Neural cell (in vitro differentiated cells): ENCODE results near the gene CLK3. TPM values are rescaled to one million over a fixed set of nuclear protein-coding genes. Genes with fewer than 3 reads are reported as not detected.

Experiments
- H2AFZ ChIP-seq: fragments of 200-600, 300-800 bp; sonication (generic), shearing (Covaris generic); 2 replicates; pipeline ENCODE4 v1.6.0; 2014; ENCODE audit warnings: low read depth, mild to moderate bottlenecking, antibody characterized with exemption, low read length, moderate library complexity
- H3F3A ChIP-seq: fragments of 200-600 bp; shearing (Covaris generic); 2 replicates; pipeline ENCODE4 v1.6.1; 2016; ENCODE audit warnings: mild to moderate bottlenecking, moderate library complexity, mixed read lengths, antibody characterized with exemption, low read length; ENCODE audit not compliant: insufficient read depth, poor library complexity, severe bottlenecking
- H3K27ac ChIP-seq: fragments of 200-600, 300-800 bp; sonication (generic), shearing (Covaris generic); 2 replicates; pipeline ENCODE4 v1.5.1; 2014; ENCODE audit warnings: mild to moderate bottlenecking, low read length, moderate library complexity
- H3K27me3 ChIP-seq: fragments of 300-800, 200-600 bp; sonication (generic), shearing (Covaris generic); 2 replicates; pipeline ENCODE4 v1.6.0; 2014; ENCODE audit warnings: mild to moderate bottlenecking, low read depth, low read length, moderate library complexity; ENCODE audit not compliant: insufficient read depth
- H3K36me3 ChIP-seq: fragments of 300-800, 200-600 bp; sonication (generic), shearing (Covaris generic); 2 replicates; pipeline ENCODE4 v1.5.1; 2014; ENCODE audit warnings: mild to moderate bottlenecking, antibody characterized with exemption, low read length, moderate library complexity; ENCODE audit not compliant: insufficient read depth
- H3K4me2 ChIP-seq: fragments of 300-800, 200-600 bp; sonication (generic), shearing (Covaris generic); 2 replicates; pipeline ENCODE4 v1.6.0; 2014; ENCODE audit warnings: mild to moderate bottlenecking, low read length
- H3K4me3 ChIP-seq: fragments of 300-800, 200-600 bp; sonication (generic), shearing (Covaris generic); 2 replicates; pipeline ENCODE4 v1.5.1; 2014; ENCODE audit warnings: mild to moderate bottlenecking, low read length, moderate library complexity
- H3K79me2 ChIP-seq: fragments of 200-600 bp; shearing (Covaris generic); replicated peaks from 2 replicates; pipeline ENCODE4 v1.6.0; 2014; ENCODE audit warnings: mild to moderate bottlenecking, low read length, moderate library complexity; ENCODE audit not compliant: insufficient read depth
- H3K9ac ChIP-seq: fragments of 300-800, 200-600 bp; sonication (generic), shearing (Covaris generic); 2 replicates; pipeline ENCODE4 v1.6.1; 2016; ENCODE audit warnings: mild to moderate bottlenecking, low read length, mixed read lengths
- H3K9me2 ChIP-seq: fragments of 200-600 bp; shearing (Covaris generic); 2 replicates; pipeline ENCODE4 v1.6.1; 2016; ENCODE audit warnings: mild to moderate bottlenecking, low read length, mixed read lengths; ENCODE audit not compliant: insufficient read depth
- H3K9me3 ChIP-seq: fragments of 200-600, 300-800 bp; sonication (generic), shearing (Covaris generic); 2 replicates; pipeline ENCODE4 v1.6.1; 2016; ENCODE audit warnings: mild to moderate bottlenecking, mixed run types, low read length, moderate library complexity, mixed read lengths
- H4K20me1 ChIP-seq: fragments of 200-600 bp; shearing (Covaris generic); 2 replicates; pipeline ENCODE4 v1.6.1; 2016; ENCODE audit warnings: mild to moderate bottlenecking, mixed run types; ENCODE audit not compliant: insufficient read depth
- EP300 ChIP-seq: fragments of 450-650 bp; conservative IDR thresholded peaks from 2 replicates; pipeline ENCODE4 v1.6.1; 2014; ENCODE audit warnings: antibody characterized with exemption, mild to moderate bottlenecking, moderate library complexity; ENCODE audit not compliant: poor library complexity, severe bottlenecking
- EZH2 ChIP-seq: fragments of 200-600, 300-800 bp; shearing (Covaris generic), sonication (generic); IDR thresholded peaks from 2 replicates; pipeline ENCODE4 v1.6.1; 2014; ENCODE audit warnings: antibody characterized with exemption, low read length, borderline replicate concordance, mild to moderate bottlenecking; ENCODE audit not compliant: insufficient read depth, poor library complexity, severe bottlenecking
- MXI1 ChIP-seq: fragments of 450-650 bp; conservative IDR thresholded peaks from 2 replicates; pipeline ENCODE4 v1.6.1; 2014; ENCODE audit warnings: antibody characterized with exemption, mild to moderate bottlenecking; ENCODE audit not compliant: poor library complexity, severe bottlenecking
- POLR2AphosphoS5 ChIP-seq: IDR thresholded peaks from 2 replicates; pipeline ENCODE4 v1.6.1; 2012
- RAD21 ChIP-seq: fragments of 450-650 bp; conservative IDR thresholded peaks from 2 replicates; pipeline ENCODE4 v1.6.1; 2014; ENCODE audit warnings: antibody characterized with exemption, mild to moderate bottlenecking, moderate library complexity
- SMC3 ChIP-seq: fragments of 450-650 bp; conservative IDR thresholded peaks from 2 replicates; pipeline ENCODE4 v1.6.1; 2014; ENCODE audit warnings: antibody characterized with exemption, mild to moderate bottlenecking, moderate library complexity; ENCODE audit not compliant: poor library complexity
- TAF1 ChIP-seq: IDR thresholded peaks from 2 replicates; pipeline ENCODE4 v1.6.1; 2012; ENCODE audit warnings: low read depth
- polyA plus RNA-seq: library from polyadenylated mRNA; depleted of rRNA; stranded (reverse); fragments of >200 nt; gene quantifications from 2 replicates; pipeline ENCODE4 v1.2.3, GENCODE V29; 2014
- TF ChIP-seq, protein P1 (sequence below): fragments of 450-650 bp; IDR thresholded peaks from 2 replicates; pipeline ENCODE4 v1.5.1; 2014; ENCODE audit warnings: antibody characterized with exemption, mild to moderate bottlenecking, moderate library complexity; ENCODE audit not compliant: poor library complexity, severe bottlenecking
- TF ChIP-seq, protein P2 (sequence below): IDR thresholded peaks from 2 replicates; pipeline ENCODE4 v1.6.1; 2012; ENCODE audit warnings: borderline replicate concordance

CLK3 gene
- polyA plus RNA-seq, 1 donor from 2014 or later: 88.3 TPM

DNA sequence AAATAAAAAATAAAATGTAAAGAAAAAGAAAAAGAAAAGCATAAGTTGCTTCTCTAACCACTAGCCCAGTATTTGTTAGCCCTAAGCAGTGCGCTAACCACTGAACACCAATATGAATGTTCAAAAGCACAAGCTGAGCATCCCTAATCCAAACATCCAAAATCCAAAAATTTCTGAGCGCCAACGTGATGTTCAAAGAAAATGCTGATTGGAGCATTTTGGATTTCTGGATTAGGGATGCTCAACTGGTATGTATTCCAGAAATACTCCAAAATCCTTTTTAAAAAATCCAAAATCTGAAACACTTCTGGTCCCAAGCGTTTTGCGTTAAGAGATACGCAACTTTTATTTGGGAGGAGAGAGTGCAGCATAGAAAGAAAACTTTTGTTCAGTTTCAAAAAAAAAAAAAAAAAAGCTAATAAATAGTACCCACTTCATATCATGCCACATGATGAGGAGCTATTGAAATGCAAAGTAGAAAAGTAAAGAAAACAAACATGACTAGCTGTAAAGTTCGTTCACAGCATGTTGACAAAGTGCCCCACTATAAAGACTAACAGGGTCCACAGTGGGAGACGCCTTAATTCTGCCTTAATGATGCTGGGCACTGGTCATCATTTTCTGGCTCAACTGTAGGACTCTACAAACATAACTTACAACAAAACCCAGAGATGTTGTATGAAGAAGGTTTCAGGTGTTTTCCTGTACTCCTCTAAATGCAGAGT is 47.8 kb downstream of the CLK3 start (continued):
- TF ChIP-seq, protein P1, sequence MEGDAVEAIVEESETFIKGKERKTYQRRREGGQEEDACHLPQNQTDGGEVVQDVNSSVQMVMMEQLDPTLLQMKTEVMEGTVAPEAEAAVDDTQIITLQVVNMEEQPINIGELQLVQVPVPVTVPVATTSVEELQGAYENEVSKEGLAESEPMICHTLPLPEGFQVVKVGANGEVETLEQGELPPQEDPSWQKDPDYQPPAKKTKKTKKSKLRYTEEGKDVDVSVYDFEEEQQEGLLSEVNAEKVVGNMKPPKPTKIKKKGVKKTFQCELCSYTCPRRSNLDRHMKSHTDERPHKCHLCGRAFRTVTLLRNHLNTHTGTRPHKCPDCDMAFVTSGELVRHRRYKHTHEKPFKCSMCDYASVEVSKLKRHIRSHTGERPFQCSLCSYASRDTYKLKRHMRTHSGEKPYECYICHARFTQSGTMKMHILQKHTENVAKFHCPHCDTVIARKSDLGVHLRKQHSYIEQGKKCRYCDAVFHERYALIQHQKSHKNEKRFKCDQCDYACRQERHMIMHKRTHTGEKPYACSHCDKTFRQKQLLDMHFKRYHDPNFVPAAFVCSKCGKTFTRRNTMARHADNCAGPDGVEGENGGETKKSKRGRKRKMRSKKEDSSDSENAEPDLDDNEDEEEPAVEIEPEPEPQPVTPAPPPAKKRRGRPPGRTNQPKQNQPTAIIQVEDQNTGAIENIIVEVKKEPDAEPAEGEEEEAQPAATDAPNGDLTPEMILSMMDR: no peak

DNA sequence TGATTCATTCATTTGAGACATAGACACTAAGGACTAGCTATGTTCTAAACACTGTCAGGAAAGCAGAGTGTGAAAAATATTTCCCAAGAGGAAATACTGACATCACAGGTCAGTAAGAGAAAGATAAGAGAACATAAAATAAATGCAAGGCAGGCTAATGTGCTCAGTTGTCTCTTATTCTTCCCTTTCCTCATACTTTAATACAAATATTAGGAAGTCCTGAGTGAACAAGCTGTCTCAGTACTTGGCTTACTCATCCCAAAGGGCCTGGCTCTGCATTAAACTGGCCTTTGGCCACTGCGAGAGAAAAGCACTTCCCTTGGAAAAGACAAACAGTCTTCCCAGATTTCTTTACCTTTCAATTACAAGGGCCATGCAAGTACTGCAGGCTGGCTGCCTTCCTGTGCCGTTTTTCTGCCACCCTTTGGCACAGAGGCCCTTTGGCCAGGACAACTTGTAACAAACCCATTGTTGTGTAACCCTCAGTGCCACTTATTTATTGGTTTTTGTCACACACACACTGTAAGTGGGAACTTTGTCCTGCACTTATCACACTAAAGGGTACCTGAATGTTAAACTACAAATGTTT is 48.5 kb downstream of the CLK3 start:
- Histone ChIP-seq H2AFZ (no peak overlapping the region), H3K9ac (no peak overlapping the region), H3K27me3 (no peaks in the 10 kb centered on the region), H3K4me3 (no peak overlapping the region), H3K79me2 (peaks cover 5% of the 10 kb centered on the region), H4K20me1 (no peaks in the 10 kb centered on the region), H3K36me3 (no peaks in the 10 kb centered on the region), H3K27ac (no peak overlapping the region), H3K9me2 (no peaks in the 10 kb centered on the region), H3K9me3 (no peaks in the 10 kb centered on the region), H3K4me2 (no peak overlapping the region), H3F3A (no peaks in the 10 kb centered on the region)
- TF ChIP-seq SMC3 (no peak), EP300 (no peak), TAF1 (no peak), EZH2 (no peak), POLR2AphosphoS5 (no peak), MXI1 (no peak), RAD21 (no peak)
- TF ChIP-seq, protein P1: no peak
- TF ChIP-seq, protein P2, sequence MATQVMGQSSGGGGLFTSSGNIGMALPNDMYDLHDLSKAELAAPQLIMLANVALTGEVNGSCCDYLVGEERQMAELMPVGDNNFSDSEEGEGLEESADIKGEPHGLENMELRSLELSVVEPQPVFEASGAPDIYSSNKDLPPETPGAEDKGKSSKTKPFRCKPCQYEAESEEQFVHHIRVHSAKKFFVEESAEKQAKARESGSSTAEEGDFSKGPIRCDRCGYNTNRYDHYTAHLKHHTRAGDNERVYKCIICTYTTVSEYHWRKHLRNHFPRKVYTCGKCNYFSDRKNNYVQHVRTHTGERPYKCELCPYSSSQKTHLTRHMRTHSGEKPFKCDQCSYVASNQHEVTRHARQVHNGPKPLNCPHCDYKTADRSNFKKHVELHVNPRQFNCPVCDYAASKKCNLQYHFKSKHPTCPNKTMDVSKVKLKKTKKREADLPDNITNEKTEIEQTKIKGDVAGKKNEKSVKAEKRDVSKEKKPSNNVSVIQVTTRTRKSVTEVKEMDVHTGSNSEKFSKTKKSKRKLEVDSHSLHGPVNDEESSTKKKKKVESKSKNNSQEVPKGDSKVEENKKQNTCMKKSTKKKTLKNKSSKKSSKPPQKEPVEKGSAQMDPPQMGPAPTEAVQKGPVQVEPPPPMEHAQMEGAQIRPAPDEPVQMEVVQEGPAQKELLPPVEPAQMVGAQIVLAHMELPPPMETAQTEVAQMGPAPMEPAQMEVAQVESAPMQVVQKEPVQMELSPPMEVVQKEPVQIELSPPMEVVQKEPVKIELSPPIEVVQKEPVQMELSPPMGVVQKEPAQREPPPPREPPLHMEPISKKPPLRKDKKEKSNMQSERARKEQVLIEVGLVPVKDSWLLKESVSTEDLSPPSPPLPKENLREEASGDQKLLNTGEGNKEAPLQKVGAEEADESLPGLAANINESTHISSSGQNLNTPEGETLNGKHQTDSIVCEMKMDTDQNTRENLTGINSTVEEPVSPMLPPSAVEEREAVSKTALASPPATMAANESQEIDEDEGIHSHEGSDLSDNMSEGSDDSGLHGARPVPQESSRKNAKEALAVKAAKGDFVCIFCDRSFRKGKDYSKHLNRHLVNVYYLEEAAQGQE: no peak
